NCI-H2227 (cell line): Measurements from ENCODE around the gene KLHL4.
"Not testable (repeated sequence)": the region's sequence is repeated elsewhere in the genome, so short reads cannot be mapped to it uniquely, and the experiment has no call there.

Experiments used
- DNase-seq: peaks from one replicate; lab custom pipeline; 2025; ENCODE audit not compliant: unreplicated experiment; lab: John Stamatoyannopoulos, UW

The KLHL4 gene

GRCh38 chrX:87641439-87641838 is 123.8 kb downstream of the KLHL4 start:
- DNase-seq, result not testable (repeated sequence)

- DNase-seq, result no peak
Observed at GRCh38 chrX:87661761-87662160, 144.2 kb downstream of the KLHL4 start.

GRCh38 chrX:87663421-87663820 is 145.8 kb downstream of the KLHL4 start:
- no peak for DNase-seq

GRCh38 chrX:87664381-87664780 is 146.8 kb downstream of the KLHL4 start:
- no peak for DNase-seq

- DNase-seq, result no peak
Observed at GRCh38 chrX:87679849-87680248, 162.2 kb downstream of the KLHL4 start.

GRCh38 chrX:87687703-87688102 is 170.1 kb downstream of the KLHL4 start:
- no peak for DNase-seq

- DNase-seq, result not testable (repeated sequence)
Observed at GRCh38 chrX:87688113-87688748, 170.6 kb downstream of the KLHL4 start.

GRCh38 chrX:87689218-87689617 is 171.6 kb downstream of the KLHL4 start:
- DNase-seq, result not testable (repeated sequence)

- DNase-seq, result no peak
Observed at GRCh38 chrX:87693204-87693603, 175.6 kb downstream of the KLHL4 start.

GRCh38 chrX:87697409-87697808 is 179.8 kb downstream of the KLHL4 start:
- DNase-seq, result no peak

GRCh38 chrX:87702795-87703194 is 185.2 kb downstream of the KLHL4 start:
- DNase-seq, result no peak

GRCh38 chrX:87703469-87703868 is 185.9 kb downstream of the KLHL4 start:
- DNase-seq, result not testable (repeated sequence)

- DNase-seq, result no peak
Observed at GRCh38 chrX:87706134-87706533, 188.5 kb downstream of the KLHL4 start.

- DNase-seq, result no peak
Observed at GRCh38 chrX:87710580-87710979, 193.0 kb downstream of the KLHL4 start.
